Activated T-cell treated with anti-CD3 and anti-CD28 coated beads for 4 hours (primary cell): ENCODE measurements around the gene ARSB.

Source experiments
- DNase-seq: peaks from one replicate; pipeline ENCODE4 v3.0.0-alpha.2; 2020

Gene ARSB

DNA sequence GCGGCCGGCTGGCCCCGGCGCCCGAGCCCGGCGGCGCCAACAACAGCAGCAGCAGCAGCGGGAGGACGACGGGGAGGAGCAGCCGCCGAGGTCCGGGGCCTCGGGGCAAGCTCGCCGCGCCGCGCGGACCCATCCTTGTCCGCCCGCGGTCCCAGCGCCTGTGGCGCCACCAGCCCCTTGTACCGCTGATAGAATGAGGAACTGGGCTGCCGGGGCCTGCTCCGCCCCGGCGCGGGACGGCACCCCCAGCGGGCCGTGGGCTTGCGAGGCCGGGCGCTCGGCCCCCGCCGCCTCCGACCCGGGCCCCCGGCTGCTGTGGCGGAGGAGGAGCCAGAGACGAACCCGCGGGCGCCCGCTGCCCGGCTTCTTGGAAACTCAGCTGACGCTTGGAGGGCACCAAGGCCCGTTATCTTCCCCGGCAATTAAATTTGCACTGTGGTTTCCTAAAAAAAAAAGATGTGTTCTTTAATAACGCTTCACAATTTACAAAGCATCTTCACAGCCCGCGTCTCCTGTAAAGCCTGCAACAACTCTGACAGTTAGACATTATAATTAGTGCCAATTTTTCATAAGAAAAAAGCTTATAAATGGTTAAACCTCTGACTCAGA is at the start of gene ARSB:
Gene ARSB (minus strand): TSS at position 195 of the 609 bp plus-strand sequence. CDS start 62 bp downstream, at position 133.
- peak; percentile 27 for DNase-seq

DNA sequence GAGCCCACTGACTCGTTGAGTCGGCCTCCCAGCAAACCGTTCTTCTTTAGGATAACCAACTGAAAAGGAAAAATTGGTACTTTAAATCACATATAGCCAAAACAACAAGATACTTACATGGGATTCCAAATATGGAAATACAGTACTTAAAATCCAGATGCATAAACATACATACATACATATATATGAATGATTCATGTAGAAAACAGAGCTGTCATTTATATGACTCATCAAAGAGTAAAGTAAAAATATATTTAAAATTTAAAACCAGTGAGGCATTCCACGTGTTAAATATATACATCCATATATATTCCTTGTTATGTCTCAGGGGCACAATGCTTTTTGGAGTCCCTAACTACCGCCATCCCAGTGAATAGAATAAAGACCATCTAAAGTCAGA is 47.7 kb upstream of the ARSB start:
- no peak for DNase-seq

DNA sequence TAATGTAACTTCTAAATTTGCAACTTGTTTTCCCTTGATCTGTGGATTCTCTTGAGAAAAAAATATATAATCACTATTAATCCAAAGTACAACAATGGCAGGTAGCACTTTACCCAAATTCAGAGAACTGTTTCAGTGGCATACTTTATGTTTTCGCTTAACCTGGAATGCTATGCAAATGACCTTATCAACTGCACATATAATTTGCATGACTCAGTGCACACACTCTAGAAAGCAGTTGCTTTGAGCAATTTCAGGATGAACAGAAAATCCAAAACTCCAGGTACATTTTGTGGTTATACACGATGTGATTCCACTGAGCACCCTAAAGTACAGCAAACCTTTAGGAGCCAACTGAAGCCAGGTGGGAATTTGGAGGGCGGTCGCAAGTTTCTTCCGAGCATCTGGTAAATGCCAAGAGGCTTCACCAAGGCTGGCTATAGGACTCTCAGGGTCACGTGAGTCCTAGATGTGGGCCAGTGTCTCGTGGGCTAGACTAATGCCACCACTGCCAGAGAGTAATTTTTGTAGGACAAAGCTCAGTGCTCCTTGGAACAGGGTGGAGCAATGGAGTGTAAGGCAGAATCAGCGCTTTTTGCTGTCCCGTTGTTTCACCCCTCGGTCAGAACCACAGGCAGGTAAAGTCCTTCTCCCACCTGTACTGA is 47.1 kb upstream of the ARSB start:
- DNase-seq = no peak

- no peak for DNase-seq
These were observed 46.4 kb upstream of the ARSB start for GRCh38 chr5:79031485-79031867.

DNA sequence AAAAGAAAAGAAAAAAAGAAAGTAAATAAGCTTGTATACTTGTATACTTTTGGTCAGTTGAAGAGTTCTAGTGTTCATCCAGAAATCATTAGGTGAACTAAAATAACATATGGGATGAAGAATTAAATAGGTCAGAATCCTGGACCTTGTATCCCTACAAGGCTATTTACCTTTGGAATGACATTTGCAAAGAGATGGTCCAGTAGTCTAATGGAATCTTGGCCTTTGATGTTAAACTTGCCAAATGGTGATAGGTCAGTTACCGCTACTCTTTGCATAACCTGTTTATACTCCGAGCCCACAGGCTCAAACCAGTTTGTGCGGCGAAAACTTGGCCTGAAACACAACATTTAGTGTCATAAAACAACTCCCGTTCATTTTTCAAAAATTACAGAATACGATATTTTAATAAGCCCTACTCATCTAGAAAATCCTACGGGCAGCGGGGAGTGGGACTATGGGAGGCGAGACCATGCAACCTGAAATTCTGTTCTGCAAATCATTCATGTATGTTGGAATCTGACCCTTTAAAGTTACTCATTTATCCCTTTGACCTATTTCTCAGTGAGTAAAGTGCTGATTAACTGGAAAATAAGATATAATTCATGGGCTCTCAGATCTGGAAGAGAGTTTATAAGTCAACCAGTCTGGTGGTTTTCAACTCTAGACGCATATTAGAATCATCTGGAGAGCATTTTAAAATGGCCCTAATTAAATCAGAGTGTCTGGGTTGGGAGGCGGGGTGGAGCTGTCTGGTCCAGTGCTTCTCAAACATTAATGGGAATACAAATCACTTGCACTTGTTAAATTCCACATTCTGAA is 45.8 kb upstream of the ARSB start:
- no peak for DNase-seq

- DNase-seq = peak; percentile 37
These were observed 40.0 kb upstream of the ARSB start for GRCh38 chr5:79025054-79025472.

DNA sequence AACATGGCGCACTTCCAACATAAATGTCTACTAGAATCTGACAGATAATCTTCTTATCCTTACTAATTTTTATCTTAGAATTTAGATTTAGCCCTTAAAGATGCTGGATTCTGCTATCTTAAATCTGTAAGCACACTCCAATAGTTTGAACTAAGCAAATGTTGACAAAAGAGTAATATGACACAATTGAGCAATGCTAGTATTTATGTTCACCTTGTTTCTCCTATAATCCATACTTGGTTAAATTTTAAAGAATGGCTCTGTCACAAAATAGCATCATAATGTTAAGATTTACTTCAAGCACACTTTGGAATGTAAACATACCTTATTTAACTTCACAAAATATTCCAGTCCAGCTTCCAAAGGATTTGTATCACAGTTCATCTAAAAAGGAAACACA is 38.8 kb upstream of the ARSB start:
- no peak for DNase-seq

DNA sequence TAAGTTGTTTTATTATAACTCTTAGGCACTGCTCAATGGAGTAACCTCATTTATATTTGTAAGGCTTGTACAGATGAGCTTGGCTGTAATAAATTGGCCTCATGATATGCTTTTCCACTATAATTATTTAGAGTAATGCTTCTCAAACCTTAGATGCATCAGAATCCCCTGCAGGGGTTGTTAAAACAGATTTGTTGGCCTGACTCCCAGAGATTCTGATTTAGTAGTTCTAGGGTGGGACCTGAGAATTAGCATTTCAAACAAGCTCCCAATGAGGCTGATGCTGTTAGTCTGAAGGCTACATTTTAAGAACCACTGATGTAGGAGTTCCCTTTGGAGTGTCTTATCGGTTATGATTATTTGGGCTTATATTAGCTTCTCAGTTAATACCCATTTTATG is 38.2 kb upstream of the ARSB start:
- DNase-seq = no peak

DNA sequence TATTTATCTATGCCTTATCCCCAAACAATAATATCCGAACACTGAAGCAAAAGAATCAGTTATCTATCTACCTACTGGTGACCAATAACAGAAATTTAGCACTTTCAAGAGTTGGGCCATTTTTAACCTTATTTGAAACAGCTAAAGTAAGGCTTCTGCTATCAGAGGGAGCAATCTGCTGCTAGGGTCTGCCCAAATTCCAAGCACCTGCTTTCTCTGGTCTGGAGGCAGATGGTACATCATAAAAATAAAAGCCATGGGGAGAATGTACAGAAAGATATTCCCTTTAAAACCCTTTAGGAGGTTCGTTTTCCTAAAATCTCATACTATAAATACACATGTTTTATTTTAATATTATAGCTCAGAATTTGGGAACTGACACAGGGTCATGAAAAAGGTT is 37.7 kb upstream of the ARSB start:
- DNase-seq = no peak

- DNase-seq = no peak
These were observed 36.6 kb upstream of the ARSB start for GRCh38 chr5:79021753-79022152.

- peak; percentile 2 for DNase-seq
These were observed 35.9 kb upstream of the ARSB start for GRCh38 chr5:79020861-79021561.

- no peak for DNase-seq
These were observed 29.5 kb upstream of the ARSB start for GRCh38 chr5:79014631-79015030.

DNA sequence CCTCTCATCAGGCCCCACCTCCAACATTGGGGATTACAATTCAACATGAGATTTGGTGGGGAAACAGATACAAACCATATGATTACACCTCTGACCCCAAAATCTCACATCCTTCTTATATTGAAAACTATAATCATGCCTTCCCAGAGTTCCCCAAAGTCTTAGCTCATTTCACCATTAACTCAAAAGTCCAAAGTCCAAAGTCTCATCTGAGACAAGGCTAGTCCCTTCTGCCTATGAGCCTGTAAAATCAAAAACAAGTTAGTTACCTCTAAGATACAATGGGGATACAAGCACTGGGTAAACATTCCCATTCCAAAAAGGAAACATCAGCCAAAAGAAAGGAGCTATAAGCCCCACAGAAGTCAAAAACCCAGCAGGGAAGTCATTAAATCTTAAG is 26.8 kb upstream of the ARSB start:
- no peak for DNase-seq

GRCh38 chr5:79011219-79011836 is 26.2 kb upstream of the ARSB start:
- DNase-seq = no peak

DNA sequence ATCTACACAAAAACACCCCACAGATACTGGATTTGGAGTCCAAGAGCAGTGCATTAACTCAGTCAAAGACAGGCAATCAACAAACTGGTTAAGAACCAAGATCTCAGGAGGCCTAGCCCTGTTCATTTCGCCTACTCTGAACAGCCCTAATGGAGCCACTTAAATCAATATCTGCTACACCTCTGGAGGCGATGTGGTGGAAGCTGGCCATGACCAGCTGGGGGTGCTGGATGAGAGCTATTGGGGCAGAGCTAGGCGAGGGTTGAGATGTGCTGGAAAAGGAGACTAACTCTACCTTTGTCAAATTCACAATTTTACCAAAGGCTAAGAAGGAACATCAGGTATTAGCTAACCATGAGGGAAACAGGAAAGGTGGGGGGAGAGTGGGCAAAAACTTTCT is 23.3 kb upstream of the ARSB start:
- DNase-seq = no peak

- DNase-seq = no peak
These were observed 22.8 kb upstream of the ARSB start for GRCh38 chr5:79007872-79008271.

GRCh38 chr5:79005936-79006631 is 21.0 kb upstream of the ARSB start:
- DNase-seq = no peak

DNA sequence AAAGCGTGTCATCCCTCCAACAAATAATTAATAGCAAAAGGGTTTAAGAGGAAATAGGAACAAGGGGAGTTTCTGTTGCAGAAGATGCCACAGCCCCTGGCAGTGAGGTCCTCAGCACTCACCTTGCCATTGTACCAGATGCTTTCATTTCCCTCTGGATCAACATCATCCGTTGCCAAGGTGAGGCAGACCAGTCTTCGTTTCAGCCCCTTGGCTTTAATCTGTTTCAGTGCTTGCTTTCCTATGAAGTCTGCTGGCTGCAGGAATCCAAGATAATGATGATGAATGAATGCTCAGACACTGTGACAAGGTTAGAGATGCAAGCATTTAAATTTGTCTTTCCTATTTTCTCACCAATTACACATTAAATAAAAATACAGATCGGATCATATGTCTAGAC is 20.0 kb upstream of the ARSB start:
- no peak for DNase-seq

- DNase-seq = no peak
These were observed 17.3 kb upstream of the ARSB start for GRCh38 chr5:79002374-79002773.

DNA sequence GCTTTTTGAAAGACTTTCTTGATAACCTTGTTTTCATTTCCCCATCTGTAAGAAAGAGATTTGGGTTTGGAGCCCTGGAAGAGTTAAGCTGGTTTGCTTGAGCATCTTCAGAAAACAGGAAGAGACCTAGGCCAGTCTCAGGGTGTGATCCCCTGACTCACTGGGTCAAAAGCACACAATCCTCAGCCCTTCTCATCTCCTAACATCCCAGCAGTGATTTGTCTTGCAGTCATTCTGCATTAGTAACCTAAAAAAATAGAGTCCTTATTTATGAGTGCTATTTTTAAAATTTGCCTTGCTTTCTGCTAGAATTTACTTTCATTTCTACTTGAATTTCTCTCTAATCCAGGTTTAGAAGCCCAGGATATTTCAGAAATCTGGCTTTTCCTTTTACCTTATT is 16.4 kb upstream of the ARSB start:
- DNase-seq = no peak

- no peak for DNase-seq
These were observed 12.0 kb upstream of the ARSB start for GRCh38 chr5:78997090-78997489.

DNA sequence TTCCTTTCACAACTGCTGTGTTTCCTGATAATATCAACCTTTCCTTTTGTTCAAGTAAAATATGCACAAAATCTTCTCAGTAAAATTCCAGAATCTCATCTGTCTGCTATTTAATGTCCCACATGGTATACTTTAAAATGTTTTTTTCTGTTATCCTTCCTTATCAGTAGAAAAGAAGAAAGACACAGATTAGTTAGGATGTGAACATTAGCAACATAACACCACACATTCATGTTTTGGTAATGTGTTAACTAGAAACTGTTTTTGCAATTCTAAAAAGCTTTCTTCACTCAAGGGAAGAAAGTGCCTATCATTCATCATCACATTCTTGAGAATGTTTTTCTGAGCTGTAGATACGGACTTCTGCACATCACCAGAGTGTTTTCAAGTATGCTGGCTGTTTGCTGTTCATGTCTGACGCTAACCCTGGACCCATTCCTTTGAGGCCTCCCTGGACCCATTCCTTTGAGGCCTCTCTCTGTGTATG is 10.5 kb upstream of the ARSB start:
- DNase-seq = no peak
